ENCODE results near the gene OPALIN.

- TF ChIP-seq CTCF (IDR thresholded peaks at IDR 0.05 in 2 of 3, conservative IDR thresholded peaks at IDR 0.05 in 1 of 3; ENCODE audit: control insufficient read depth in 2 of 3, extremely low read depth in 1 of 3, insufficient read depth in 1 of 3, low read depth in 3 of 3, low read length in 3 of 3) (no peak), RAD21 (IDR thresholded peaks at IDR 0.05; ENCODE audit: insufficient read depth, low read depth, low read length) (no peak), REST (IDR thresholded peaks at IDR 0.05; ENCODE audit: low read depth, low read length) (no peak), YY1 (IDR thresholded peaks at IDR 0.05; ENCODE audit: low read depth, low read length) (no peak)
Observed at GRCh38 chr10:96357038-96357620, 1.7 kb downstream of the OPALIN start.

Data from GM12878 (cell line).